ENCODE results near the gene EDEM2. TPM values are rescaled to one million over a fixed set of nuclear protein-coding genes. Genes with fewer than 3 reads are reported as not detected.
"Not testable (repeated sequence)": the region's sequence is repeated elsewhere in the genome, so short reads cannot be mapped to it uniquely, and the experiment has no call there.

The EDEM2 gene
- polyA plus RNA-seq, 2 donors = 5.3 to 8.6 TPM

- H3K4me3 ChIP-seq (ENCODE audit: low read depth in 1 of 2, low read length in 2 of 2); H3K9me3 ChIP-seq (ENCODE audit: control insufficient read depth in 2 of 2, insufficient read depth in 1 of 2, low read depth in 1 of 2, low read length in 1 of 2); H3K36me3 ChIP-seq (ENCODE audit: control insufficient read depth in 2 of 2, insufficient read depth in 2 of 2, low read length in 1 of 2); H3K4me1 ChIP-seq (ENCODE audit: control insufficient read depth in 2 of 2, insufficient read depth in 2 of 2, low read length in 1 of 2); H3K27ac ChIP-seq (ENCODE audit: low read depth in 2 of 2, low read length in 1 of 2); H3K27me3 ChIP-seq (ENCODE audit: control insufficient read depth in 1 of 2, insufficient read depth in 2 of 2, low read length in 2 of 2): not testable (repeated sequence)
- 86% methylated on average over 10 of the region's 10 CpGs for WGBS, 2 donors
Observed at GRCh38 chr20:35186691-35187289, 39.7 kb upstream of the EDEM2 start.

- no peaks in the 10 kb centered on the region for H3K27me3 ChIP-seq (ENCODE audit: control insufficient read depth in 1 of 2, insufficient read depth in 2 of 2, low read length in 2 of 2)
- H3K9me3 ChIP-seq (ENCODE audit: control insufficient read depth in 2 of 2, insufficient read depth in 1 of 2, low read depth in 1 of 2, low read length in 1 of 2) = no peaks in the 10 kb centered on the region
- H3K36me3 ChIP-seq (ENCODE audit: control insufficient read depth in 2 of 2, insufficient read depth in 2 of 2, low read length in 1 of 2) = no peaks in the 10 kb centered on the region
- no peaks in the 10 kb centered on the region for H3K4me1 ChIP-seq (ENCODE audit: control insufficient read depth in 2 of 2, insufficient read depth in 2 of 2, low read length in 1 of 2)
- H3K4me3 ChIP-seq (ENCODE audit: low read depth in 1 of 2, low read length in 2 of 2) = no peak overlapping the region
- H3K27ac ChIP-seq (ENCODE audit: low read depth in 2 of 2, low read length in 1 of 2) = no peak overlapping the region
Observed at GRCh38 chr20:35181731-35182130, 34.6 kb upstream of the EDEM2 start.

- no peaks in the 10 kb centered on the region for H3K9me3 ChIP-seq (ENCODE audit: control insufficient read depth in 2 of 2, insufficient read depth in 1 of 2, low read depth in 1 of 2, low read length in 1 of 2)
- H3K27me3 ChIP-seq (ENCODE audit: control insufficient read depth in 1 of 2, insufficient read depth in 2 of 2, low read length in 2 of 2) = no peaks in the 10 kb centered on the region
- H3K36me3 ChIP-seq (ENCODE audit: control insufficient read depth in 2 of 2, insufficient read depth in 2 of 2, low read length in 1 of 2) = no peaks in the 10 kb centered on the region
- no peaks in the 10 kb centered on the region for H3K4me1 ChIP-seq (ENCODE audit: control insufficient read depth in 2 of 2, insufficient read depth in 2 of 2, low read length in 1 of 2)
- 93 to 94% methylated on average over 5 of the region's 5 CpGs for WGBS, 2 donors
- H3K27ac ChIP-seq (ENCODE audit: low read depth in 2 of 2, low read length in 1 of 2) = no peak overlapping the region
- H3K4me3 ChIP-seq (ENCODE audit: low read depth in 1 of 2, low read length in 2 of 2) = no peak overlapping the region
Observed at GRCh38 chr20:35180266-35180665, 33.1 kb upstream of the EDEM2 start.

GRCh38 chr20:35179292-35180212, 32.4 kb upstream of the EDEM2 start:
- WGBS, 2 donors = 87 to 88% methylated on average over 11 of the region's 11 CpGs
- Histone ChIP-seq H3K4me1 (ENCODE audit: control insufficient read depth in 2 of 2, insufficient read depth in 2 of 2, low read length in 1 of 2) (peaks cover 0 to 2% of the 10 kb centered on the region in 2 donors), H3K4me3 (ENCODE audit: low read depth in 1 of 2, low read length in 2 of 2) (no peak overlapping the region), H3K36me3 (ENCODE audit: control insufficient read depth in 2 of 2, insufficient read depth in 2 of 2, low read length in 1 of 2) (no peaks in the 10 kb centered on the region), H3K9me3 (ENCODE audit: control insufficient read depth in 2 of 2, insufficient read depth in 1 of 2, low read depth in 1 of 2, low read length in 1 of 2) (no peaks in the 10 kb centered on the region), H3K27ac (ENCODE audit: low read depth in 2 of 2, low read length in 1 of 2) (no peak overlapping the region), H3K27me3 (ENCODE audit: control insufficient read depth in 1 of 2, insufficient read depth in 2 of 2, low read length in 2 of 2) (no peaks in the 10 kb centered on the region)

DNA sequence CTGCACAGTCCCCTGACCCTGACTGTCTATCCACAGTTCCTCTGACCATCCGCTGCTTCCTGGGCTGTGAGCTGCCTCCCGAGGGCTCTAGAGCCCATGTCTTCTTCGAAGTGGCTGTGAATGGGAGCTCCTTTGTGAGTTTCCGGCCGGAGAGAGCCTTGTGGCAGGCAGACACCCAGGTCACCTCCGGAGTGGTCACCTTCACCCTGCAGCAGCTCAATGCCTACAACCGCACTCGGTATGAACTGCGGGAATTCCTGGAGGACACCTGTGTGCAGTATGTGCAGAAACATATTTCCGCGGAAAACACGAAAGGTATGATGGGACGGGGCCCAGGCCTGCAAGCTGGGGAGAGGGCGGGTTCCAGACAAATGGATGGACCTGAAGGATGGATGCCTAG, 29.0 kb upstream of the EDEM2 start:
- Histone ChIP-seq H3K4me3 (ENCODE audit: low read depth in 1 of 2, low read length in 2 of 2) (no peak overlapping the region), H3K27me3 (ENCODE audit: control insufficient read depth in 1 of 2, insufficient read depth in 2 of 2, low read length in 2 of 2) (no peaks in the 10 kb centered on the region), H3K36me3 (ENCODE audit: control insufficient read depth in 2 of 2, insufficient read depth in 2 of 2, low read length in 1 of 2) (no peaks in the 10 kb centered on the region), H3K27ac (ENCODE audit: low read depth in 2 of 2, low read length in 1 of 2) (no peak overlapping the region), H3K9me3 (ENCODE audit: control insufficient read depth in 2 of 2, insufficient read depth in 1 of 2, low read depth in 1 of 2, low read length in 1 of 2) (no peaks in the 10 kb centered on the region), H3K4me1 (ENCODE audit: control insufficient read depth in 2 of 2, insufficient read depth in 2 of 2, low read length in 1 of 2) (peaks cover 4 to 5% of the 10 kb centered on the region in 2 donors)
- 93 to 95% methylated on average over 14 of the region's 14 CpGs for WGBS, 2 donors

DNA sequence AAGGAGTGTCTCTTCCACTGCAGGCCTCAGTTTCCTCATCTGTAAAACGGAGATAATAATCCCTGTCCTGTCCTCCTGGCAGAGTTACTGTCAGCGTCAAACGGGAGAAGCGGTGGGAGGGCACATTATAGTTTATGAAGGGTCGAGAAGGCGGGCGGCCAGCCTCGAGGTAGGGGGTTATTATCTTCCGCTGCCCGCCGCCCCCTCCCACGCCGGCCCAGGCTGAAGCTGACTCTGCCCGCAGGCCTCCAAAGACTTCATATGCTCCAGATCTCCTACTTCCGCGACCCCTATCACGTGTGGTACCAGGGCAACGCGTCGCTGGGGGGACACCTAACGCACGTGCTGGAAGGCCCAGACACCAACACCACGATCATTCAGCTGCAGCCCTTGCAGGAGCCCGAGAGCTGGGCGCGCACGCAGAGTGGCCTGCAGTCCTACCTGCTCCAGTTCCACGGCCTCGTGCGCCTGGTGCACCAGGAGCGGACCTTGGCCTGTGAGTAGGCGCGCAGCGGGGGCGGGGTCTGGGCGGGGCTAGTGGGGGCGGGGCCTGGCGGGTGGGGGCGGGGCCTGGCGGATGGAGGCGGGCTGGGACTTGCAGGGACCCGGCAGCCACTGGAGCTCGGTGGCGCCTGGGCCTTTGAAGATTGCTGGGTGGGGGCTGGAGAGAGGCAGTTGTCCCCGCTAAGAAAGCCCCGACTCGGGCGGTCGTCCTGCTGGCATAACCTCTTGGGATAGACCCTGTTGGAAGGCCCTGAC, 27.5 kb upstream of the EDEM2 start:
- Histone ChIP-seq H3K4me3 (ENCODE audit: low read depth in 1 of 2, low read length in 2 of 2) (no peak overlapping the region), H3K27ac (ENCODE audit: low read depth in 2 of 2, low read length in 1 of 2) (no peak overlapping the region), H3K27me3 (ENCODE audit: control insufficient read depth in 1 of 2, insufficient read depth in 2 of 2, low read length in 2 of 2) (no peaks in the 10 kb centered on the region), H3K36me3 (ENCODE audit: control insufficient read depth in 2 of 2, insufficient read depth in 2 of 2, low read length in 1 of 2) (no peaks in the 10 kb centered on the region), H3K9me3 (ENCODE audit: control insufficient read depth in 2 of 2, insufficient read depth in 1 of 2, low read depth in 1 of 2, low read length in 1 of 2) (no peaks in the 10 kb centered on the region), H3K4me1 (ENCODE audit: control insufficient read depth in 2 of 2, insufficient read depth in 2 of 2, low read length in 1 of 2) (peaks cover 4 to 5% of the 10 kb centered on the region in 2 donors)
- 60 to 74% methylated on average over 47 to 49 of the region's 49 CpGs for WGBS, 2 donors

- H3K27ac ChIP-seq (ENCODE audit: low read depth in 2 of 2, low read length in 1 of 2) = no peak overlapping the region
- peaks cover 4 to 5% of the 10 kb centered on the region in 2 donors for H3K4me1 ChIP-seq (ENCODE audit: control insufficient read depth in 2 of 2, insufficient read depth in 2 of 2, low read length in 1 of 2)
- H3K27me3 ChIP-seq (ENCODE audit: control insufficient read depth in 1 of 2, insufficient read depth in 2 of 2, low read length in 2 of 2) = no peaks in the 10 kb centered on the region
- no peaks in the 10 kb centered on the region for H3K36me3 ChIP-seq (ENCODE audit: control insufficient read depth in 2 of 2, insufficient read depth in 2 of 2, low read length in 1 of 2)
- no peak overlapping the region for H3K4me3 ChIP-seq (ENCODE audit: low read depth in 1 of 2, low read length in 2 of 2)
- 74 to 77% methylated on average over 12 of the region's 12 CpGs for WGBS, 2 donors
- H3K9me3 ChIP-seq (ENCODE audit: control insufficient read depth in 2 of 2, insufficient read depth in 1 of 2, low read depth in 1 of 2, low read length in 1 of 2) = no peaks in the 10 kb centered on the region
Observed at GRCh38 chr20:35173576-35174192, 26.5 kb upstream of the EDEM2 start.

DNA sequence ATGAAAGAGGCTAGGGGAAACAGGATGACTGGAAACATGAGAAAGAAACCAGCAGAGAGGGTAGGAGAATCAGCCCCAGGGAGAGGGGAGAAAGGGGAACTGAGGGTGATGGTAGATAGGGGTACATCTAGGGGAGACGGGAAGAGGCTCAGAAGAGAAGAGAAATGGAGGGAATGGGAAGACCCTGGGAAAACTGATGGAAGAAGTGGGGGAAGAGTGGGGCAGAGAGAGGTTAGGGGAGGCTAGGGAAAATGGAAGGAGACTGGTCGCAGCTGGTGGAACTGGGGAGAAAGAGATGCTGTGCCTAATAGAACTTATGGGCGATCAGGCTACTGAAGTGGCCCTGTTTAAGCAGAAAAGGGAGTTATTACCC, 25.3 kb upstream of the EDEM2 start:
- Histone ChIP-seq H3K4me3 (ENCODE audit: low read depth in 1 of 2, low read length in 2 of 2) (peak overlapping the region; percentile 7 to 33), H3K36me3 (ENCODE audit: control insufficient read depth in 2 of 2, insufficient read depth in 2 of 2, low read length in 1 of 2) (no peaks in the 10 kb centered on the region), H3K9me3 (ENCODE audit: control insufficient read depth in 2 of 2, insufficient read depth in 1 of 2, low read depth in 1 of 2, low read length in 1 of 2) (no peaks in the 10 kb centered on the region), H3K27ac (ENCODE audit: low read depth in 2 of 2, low read length in 1 of 2) (peak overlapping the region; percentile 6 to 19), H3K27me3 (ENCODE audit: control insufficient read depth in 1 of 2, insufficient read depth in 2 of 2, low read length in 2 of 2) (no peaks in the 10 kb centered on the region), H3K4me1 (ENCODE audit: control insufficient read depth in 2 of 2, insufficient read depth in 2 of 2, low read length in 1 of 2) (peaks cover 4 to 5% of the 10 kb centered on the region in 2 donors)
- 75 to 87% methylated on average over 3 of the region's 3 CpGs for WGBS, 2 donors

GRCh38 chr20:35171753-35172433, 24.8 kb upstream of the EDEM2 start, which contains the start of gene PROCR:
Gene PROCR, plus strand, starts transcription at chr20:35172072. Its CDS starts 83 bp downstream, at chr20:35172155.
- H3K27ac ChIP-seq (ENCODE audit: low read depth in 2 of 2, low read length in 1 of 2) = peak within 1 kb of the TSS; percentile 6 to 19
- peak within 1 kb of the TSS; percentile 7 to 33 for H3K4me3 ChIP-seq (ENCODE audit: low read depth in 1 of 2, low read length in 2 of 2)
- no peaks in the 10 kb centered on the region for H3K27me3 ChIP-seq (ENCODE audit: control insufficient read depth in 1 of 2, insufficient read depth in 2 of 2, low read length in 2 of 2)
- 3 to 8% methylated on average over 16 of the region's 16 CpGs for WGBS, 2 donors
- H3K9me3 ChIP-seq (ENCODE audit: control insufficient read depth in 2 of 2, insufficient read depth in 1 of 2, low read depth in 1 of 2, low read length in 1 of 2) = no peaks in the 10 kb centered on the region
- peaks cover 4 to 5% of the 10 kb centered on the region in 2 donors for H3K4me1 ChIP-seq (ENCODE audit: control insufficient read depth in 2 of 2, insufficient read depth in 2 of 2, low read length in 1 of 2)
- no peaks in the 10 kb centered on the region for H3K36me3 ChIP-seq (ENCODE audit: control insufficient read depth in 2 of 2, insufficient read depth in 2 of 2, low read length in 1 of 2)
